ENCODE data around the gene TRPV3.
"Not testable (repeated sequence)": the region's sequence is repeated elsewhere in the genome, so short reads cannot be mapped to it uniquely, and the experiment has no call there.

The TRPV3 gene

DNA sequence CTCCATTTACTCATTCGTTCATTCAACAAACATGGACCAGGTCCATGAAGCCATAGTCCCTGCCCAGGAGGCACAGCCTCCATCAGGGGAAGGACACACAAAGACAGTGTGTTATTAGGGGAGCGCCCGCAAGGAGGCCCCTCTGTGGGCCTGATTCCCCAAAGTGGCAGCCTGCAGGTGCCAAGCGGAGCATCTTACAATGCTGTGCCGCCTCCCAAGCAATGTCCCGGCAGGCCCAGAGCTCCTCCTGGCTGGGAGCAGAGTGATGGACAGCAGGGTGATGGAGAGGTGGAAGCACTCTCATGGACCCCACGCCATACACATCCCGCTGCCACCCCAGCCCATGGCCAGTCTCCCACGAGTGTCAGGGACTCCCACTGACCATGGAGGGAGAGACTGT is 25.8 kb upstream of the TRPV3 start:
- Histone ChIP-seq H3K27ac (ENCODE audit: low read depth, low read length, poor library complexity, severe bottlenecking) (no peak overlapping the region), H3K4me3 (ENCODE audit: low read depth, low read length, poor library complexity, severe bottlenecking) (no peak overlapping the region), H3K27me3 (ENCODE audit: insufficient read depth, low read length) (no peaks in the 10 kb centered on the region), H4K20me1 (ENCODE audit: insufficient read depth, low read length) (no peaks in the 10 kb centered on the region), H3K36me3 (ENCODE audit: insufficient read depth, low read length) (no peaks in the 10 kb centered on the region), H3F3A (ENCODE audit: insufficient read depth, low read length) (no peaks in the 10 kb centered on the region), H2AFZ (ENCODE audit: low read length) (no peak overlapping the region), H3K79me2 (ENCODE audit: insufficient read depth, low read length) (no peaks in the 10 kb centered on the region), H3K9me2 (ENCODE audit: low read depth, low read length) (no peaks in the 10 kb centered on the region), H3K4me1 (ENCODE audit: insufficient read depth, low read length, severe bottlenecking) (no peaks in the 10 kb centered on the region), H3K9me3 (ENCODE audit: low read length) (no peaks in the 10 kb centered on the region), H3K9ac (ENCODE audit: low read length) (no peak overlapping the region), H3K4me2 (ENCODE audit: low read length) (no peak overlapping the region)
- no peak for TF ChIP-seq EZH2 (IDR thresholded peaks at IDR 0.05; ENCODE audit: borderline replicate concordance, low read length)
- TF ChIP-seq, protein P1, sequence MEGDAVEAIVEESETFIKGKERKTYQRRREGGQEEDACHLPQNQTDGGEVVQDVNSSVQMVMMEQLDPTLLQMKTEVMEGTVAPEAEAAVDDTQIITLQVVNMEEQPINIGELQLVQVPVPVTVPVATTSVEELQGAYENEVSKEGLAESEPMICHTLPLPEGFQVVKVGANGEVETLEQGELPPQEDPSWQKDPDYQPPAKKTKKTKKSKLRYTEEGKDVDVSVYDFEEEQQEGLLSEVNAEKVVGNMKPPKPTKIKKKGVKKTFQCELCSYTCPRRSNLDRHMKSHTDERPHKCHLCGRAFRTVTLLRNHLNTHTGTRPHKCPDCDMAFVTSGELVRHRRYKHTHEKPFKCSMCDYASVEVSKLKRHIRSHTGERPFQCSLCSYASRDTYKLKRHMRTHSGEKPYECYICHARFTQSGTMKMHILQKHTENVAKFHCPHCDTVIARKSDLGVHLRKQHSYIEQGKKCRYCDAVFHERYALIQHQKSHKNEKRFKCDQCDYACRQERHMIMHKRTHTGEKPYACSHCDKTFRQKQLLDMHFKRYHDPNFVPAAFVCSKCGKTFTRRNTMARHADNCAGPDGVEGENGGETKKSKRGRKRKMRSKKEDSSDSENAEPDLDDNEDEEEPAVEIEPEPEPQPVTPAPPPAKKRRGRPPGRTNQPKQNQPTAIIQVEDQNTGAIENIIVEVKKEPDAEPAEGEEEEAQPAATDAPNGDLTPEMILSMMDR (IDR thresholded peaks at IDR 0.05; ENCODE audit: low read length), result no peak

DNA sequence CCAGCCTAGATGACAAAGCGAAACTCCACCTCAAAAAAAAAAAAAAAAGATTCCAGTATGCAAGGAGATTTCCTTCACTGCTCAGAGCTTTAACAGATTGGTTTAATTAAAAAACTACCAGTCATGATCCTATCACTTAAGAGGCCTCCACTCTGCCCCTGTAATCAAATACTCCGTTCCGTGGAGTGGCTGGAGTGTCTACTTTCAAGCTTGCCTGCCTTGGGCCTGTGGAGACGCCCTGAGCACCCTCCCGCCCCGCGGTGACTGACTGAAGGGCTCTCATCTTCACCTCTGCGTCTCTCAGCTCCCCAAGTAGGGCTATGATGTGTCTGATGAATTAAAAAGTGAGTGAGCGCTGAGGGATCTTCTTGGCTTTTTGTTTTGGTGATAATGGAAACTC is 25.3 kb upstream of the TRPV3 start:
- Histone ChIP-seq H3F3A (ENCODE audit: insufficient read depth, low read length) (no peaks in the 10 kb centered on the region), H3K4me3 (ENCODE audit: low read depth, low read length, poor library complexity, severe bottlenecking) (no peak overlapping the region), H3K4me2 (ENCODE audit: low read length) (no peak overlapping the region), H3K79me2 (ENCODE audit: insufficient read depth, low read length) (no peaks in the 10 kb centered on the region), H2AFZ (ENCODE audit: low read length) (no peak overlapping the region), H3K27me3 (ENCODE audit: insufficient read depth, low read length) (no peaks in the 10 kb centered on the region), H3K9me2 (ENCODE audit: low read depth, low read length) (no peaks in the 10 kb centered on the region), H3K27ac (ENCODE audit: low read depth, low read length, poor library complexity, severe bottlenecking) (no peak overlapping the region), H3K4me1 (ENCODE audit: insufficient read depth, low read length, severe bottlenecking) (no peaks in the 10 kb centered on the region), H3K9ac (ENCODE audit: low read length) (no peak overlapping the region), H4K20me1 (ENCODE audit: insufficient read depth, low read length) (no peaks in the 10 kb centered on the region), H3K9me3 (ENCODE audit: low read length) (no peaks in the 10 kb centered on the region), H3K36me3 (ENCODE audit: insufficient read depth, low read length) (no peaks in the 10 kb centered on the region)
- no peak for TF ChIP-seq EZH2 (IDR thresholded peaks at IDR 0.05; ENCODE audit: borderline replicate concordance, low read length)
- TF ChIP-seq, protein P1 (IDR thresholded peaks at IDR 0.05; ENCODE audit: low read length), result no peak

DNA sequence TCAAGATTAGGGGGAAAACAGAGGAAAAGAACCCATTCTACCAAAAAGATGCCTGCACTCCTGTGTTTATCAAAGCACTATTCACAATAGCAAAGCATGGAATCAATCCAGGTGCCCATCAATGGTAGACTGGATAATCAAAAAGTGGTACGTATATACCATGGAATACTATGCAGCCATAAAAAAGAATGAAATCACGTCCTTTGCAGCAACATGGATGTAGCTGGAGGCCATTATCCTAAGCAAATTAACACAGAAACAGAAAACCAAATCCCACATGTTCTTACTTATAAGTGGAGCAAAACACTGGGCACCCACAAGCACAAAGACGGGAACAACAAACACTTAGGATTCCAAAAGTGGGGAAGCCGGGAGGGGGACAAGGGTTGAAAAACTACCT is 21.1 kb upstream of the TRPV3 start:
- not testable (repeated sequence) for H3K27ac ChIP-seq (ENCODE audit: low read depth, low read length, poor library complexity, severe bottlenecking); H3K9me2 ChIP-seq (ENCODE audit: low read depth, low read length); H3K4me1 ChIP-seq (ENCODE audit: insufficient read depth, low read length, severe bottlenecking); H3K27me3 ChIP-seq (ENCODE audit: insufficient read depth, low read length); H3K4me3 ChIP-seq (ENCODE audit: low read depth, low read length, poor library complexity, severe bottlenecking); H3K36me3 ChIP-seq (ENCODE audit: insufficient read depth, low read length); H4K20me1 ChIP-seq (ENCODE audit: insufficient read depth, low read length); H3F3A ChIP-seq (ENCODE audit: insufficient read depth, low read length); H3K9ac ChIP-seq (ENCODE audit: low read length); H3K9me3 ChIP-seq (ENCODE audit: low read length); H3K79me2 ChIP-seq (ENCODE audit: insufficient read depth, low read length); H2AFZ ChIP-seq (ENCODE audit: low read length); H3K4me2 ChIP-seq (ENCODE audit: low read length)

DNA sequence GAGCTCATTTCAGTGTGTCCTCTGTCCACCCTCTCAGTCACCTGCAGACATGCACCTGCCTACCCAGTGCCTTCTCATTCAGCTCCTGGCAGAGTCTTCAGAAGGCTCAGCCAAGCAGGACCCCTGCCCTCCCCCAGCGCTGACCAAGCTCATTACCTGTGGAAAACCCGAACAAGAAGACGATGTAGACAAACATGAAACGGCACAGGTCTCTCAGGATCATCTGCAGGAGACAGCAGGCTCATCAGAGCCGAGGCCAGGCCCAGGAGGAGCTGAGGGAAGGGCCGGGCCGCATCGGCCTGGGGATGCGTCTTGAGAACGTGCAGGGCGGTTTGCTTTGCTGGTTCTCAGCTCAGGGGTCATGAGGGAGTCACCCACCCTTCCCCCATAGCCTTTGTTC is 19.4 kb upstream of the TRPV3 start:
- H3K9me3 ChIP-seq (ENCODE audit: low read length), result no peaks in the 10 kb centered on the region
- H4K20me1 ChIP-seq (ENCODE audit: insufficient read depth, low read length), result no peaks in the 10 kb centered on the region
- H3K79me2 ChIP-seq (ENCODE audit: insufficient read depth, low read length), result no peaks in the 10 kb centered on the region
- no peak overlapping the region for H3K4me3 ChIP-seq (ENCODE audit: low read depth, low read length, poor library complexity, severe bottlenecking)
- no peak overlapping the region for H3K4me2 ChIP-seq (ENCODE audit: low read length)
- TF ChIP-seq, protein P1 (IDR thresholded peaks at IDR 0.05; ENCODE audit: low read length), result no peak
- no peak for TF ChIP-seq EZH2 (IDR thresholded peaks at IDR 0.05; ENCODE audit: borderline replicate concordance, low read length)
- no peak overlapping the region for H3K27ac ChIP-seq (ENCODE audit: low read depth, low read length, poor library complexity, severe bottlenecking)
- no peaks in the 10 kb centered on the region for H3K9me2 ChIP-seq (ENCODE audit: low read depth, low read length)
- H3K36me3 ChIP-seq (ENCODE audit: insufficient read depth, low read length), result no peaks in the 10 kb centered on the region
- no peaks in the 10 kb centered on the region for H3K27me3 ChIP-seq (ENCODE audit: insufficient read depth, low read length)
- H3K9ac ChIP-seq (ENCODE audit: low read length), result no peak overlapping the region
- H3K4me1 ChIP-seq (ENCODE audit: insufficient read depth, low read length, severe bottlenecking), result peaks cover 17% of the 10 kb centered on the region
- H2AFZ ChIP-seq (ENCODE audit: low read length), result no peak overlapping the region
- no peaks in the 10 kb centered on the region for H3F3A ChIP-seq (ENCODE audit: insufficient read depth, low read length)
